ENCODE data around the gene KSR1.

DNA sequence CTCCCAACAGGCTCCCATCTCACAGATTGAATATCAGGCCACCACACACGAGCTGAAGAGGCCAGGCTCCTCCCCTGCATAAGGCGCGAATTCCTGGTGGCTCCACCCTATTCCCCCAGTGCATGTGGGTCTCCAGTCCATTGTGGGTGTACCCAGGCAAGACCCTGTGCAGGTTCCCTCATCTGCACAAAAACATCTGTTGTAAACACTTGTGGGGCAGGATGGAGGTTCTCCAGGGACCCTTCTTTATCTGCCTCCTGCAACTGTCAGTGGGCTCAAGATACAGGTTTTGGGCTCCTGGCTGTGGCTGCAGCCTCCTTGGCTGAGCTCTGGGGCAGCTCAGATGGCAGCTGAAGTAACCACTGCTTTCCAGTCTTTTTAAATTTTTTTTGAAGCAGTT lies 157.2 kb downstream of the KSR1 start:
- TF ChIP-seq, protein P1, sequence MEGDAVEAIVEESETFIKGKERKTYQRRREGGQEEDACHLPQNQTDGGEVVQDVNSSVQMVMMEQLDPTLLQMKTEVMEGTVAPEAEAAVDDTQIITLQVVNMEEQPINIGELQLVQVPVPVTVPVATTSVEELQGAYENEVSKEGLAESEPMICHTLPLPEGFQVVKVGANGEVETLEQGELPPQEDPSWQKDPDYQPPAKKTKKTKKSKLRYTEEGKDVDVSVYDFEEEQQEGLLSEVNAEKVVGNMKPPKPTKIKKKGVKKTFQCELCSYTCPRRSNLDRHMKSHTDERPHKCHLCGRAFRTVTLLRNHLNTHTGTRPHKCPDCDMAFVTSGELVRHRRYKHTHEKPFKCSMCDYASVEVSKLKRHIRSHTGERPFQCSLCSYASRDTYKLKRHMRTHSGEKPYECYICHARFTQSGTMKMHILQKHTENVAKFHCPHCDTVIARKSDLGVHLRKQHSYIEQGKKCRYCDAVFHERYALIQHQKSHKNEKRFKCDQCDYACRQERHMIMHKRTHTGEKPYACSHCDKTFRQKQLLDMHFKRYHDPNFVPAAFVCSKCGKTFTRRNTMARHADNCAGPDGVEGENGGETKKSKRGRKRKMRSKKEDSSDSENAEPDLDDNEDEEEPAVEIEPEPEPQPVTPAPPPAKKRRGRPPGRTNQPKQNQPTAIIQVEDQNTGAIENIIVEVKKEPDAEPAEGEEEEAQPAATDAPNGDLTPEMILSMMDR (IDR thresholded peaks at IDR 0.05), result no peak
- no peak for TF ChIP-seq POLR2A (IDR thresholded peaks at IDR 0.05)

Data from uterus (tissue), 2 donors.